HG02840 (cell line): Measurements from ENCODE around the gene ITGA1.

ENCODE experiments used
- ATAC-seq: cut with Tn5 transposase; IDR thresholded peaks from one replicate; pipeline ENCODE4 v1.9.1; 2021; ENCODE audit warnings: mild to moderate bottlenecking, moderate library complexity, moderate number of reproducible peaks; ENCODE audit not compliant: unreplicated experiment, low FRiP score

Gene ITGA1

DNA sequence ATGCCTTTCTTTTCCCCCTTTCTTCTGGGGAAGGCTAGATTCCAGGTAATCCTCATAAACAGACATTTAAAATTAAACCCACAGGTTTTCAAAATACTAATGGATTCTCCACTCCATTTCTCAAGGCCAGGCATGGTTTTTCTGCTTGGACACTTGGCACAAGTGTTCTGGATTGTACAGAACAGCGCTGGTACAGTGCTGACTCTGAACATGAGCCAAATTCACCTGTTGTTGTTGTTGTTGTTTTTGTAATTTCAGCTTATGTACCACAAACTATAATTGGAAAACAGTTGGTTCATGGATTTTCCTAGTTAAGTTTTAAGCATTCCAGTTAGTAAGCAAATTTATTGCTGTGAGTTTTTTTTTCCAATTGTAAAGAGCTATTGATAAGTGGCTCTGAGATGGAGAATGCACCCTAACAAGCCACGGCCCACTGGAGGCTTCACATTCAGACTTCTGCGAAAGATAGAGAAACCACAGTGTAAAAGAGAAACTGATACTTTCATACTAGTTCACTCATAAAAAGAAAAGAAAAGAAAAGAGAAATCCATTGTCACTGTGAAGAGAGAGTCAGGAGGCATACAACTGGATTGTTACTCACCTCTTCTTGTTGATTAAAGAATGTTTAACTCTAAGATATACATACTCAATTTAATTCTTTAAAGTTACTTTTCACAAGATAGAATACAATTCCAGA is 16.2 kb upstream of the ITGA1 start:
- ATAC-seq, result peak; percentile 89

DNA sequence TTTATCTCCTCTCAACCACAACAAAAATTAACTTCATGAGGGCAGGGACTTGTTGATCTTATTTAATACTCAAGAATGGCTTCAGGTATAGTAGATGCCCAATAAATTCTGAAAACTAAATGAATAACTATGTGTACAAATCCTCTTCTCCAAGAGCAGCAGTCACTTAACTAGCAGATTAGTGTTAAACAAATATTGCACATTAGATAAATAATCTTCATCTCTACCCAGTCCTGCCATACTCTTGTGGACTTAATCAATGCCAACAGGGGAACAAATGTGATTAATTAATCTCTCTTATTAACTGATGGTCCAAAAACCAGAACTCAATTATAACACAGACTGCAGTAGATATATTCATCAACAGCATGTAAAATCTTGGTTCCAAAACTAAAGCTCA is 15.0 kb upstream of the ITGA1 start:
- no peak for ATAC-seq

DNA sequence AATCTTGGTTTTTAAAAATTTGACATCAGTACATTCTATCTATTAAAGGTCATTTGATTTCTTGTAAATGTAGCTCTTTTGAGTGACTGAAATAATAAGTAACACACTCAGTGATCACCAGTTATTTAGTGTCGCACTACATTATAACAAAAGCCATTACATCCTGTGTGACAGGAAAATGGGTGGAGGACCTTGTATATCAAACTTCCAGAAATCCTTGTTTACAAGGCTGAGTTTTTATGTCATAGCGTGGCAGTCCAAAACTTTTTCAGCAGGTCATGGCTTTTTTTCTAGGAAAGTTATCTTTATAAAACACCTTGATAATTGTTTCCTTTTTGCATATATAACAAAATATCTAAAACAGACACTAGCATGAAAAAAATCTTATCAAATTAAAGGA is 14.4 kb upstream of the ITGA1 start:
- ATAC-seq, result no peak

DNA sequence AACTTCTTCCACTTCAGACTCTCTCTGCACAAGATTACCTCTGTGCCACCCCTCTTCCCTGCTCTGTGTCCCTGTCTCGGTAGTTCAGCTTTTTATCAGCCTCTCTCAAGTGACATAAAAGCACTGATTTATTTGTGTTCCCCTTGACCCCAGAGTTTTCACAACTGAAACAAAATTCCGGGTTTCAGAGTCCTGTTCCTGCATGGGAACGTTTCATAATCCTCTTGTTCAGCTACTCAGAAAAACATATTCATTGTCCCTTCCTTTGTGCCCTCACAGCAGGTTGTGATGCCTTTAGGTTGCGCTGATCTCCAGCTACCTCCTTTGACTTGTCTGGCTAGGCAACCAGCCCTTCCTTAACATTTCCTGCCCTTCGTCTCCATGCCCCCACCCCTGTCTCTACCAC is 13.7 kb upstream of the ITGA1 start:
- no peak for ATAC-seq

DNA sequence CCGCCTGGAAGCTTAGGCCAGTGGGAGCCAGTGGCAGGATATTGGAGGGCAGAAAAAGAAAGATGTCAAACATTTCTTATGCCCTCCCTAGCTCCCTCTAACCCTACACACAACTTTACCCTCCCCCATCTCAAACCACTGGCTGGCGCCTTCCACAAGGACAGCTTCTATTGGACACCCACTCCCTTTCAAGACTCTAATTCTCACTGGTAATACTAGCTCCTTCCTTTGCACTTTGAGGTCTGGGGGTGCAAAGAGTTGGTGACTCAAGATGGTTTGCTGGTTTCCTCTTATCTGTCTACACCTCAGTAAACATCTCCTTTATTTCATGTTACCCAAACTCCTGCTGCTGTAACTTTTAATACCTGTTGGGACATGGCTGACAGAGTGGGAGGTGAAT is 11.6 kb upstream of the ITGA1 start:
- ATAC-seq, result no peak

DNA sequence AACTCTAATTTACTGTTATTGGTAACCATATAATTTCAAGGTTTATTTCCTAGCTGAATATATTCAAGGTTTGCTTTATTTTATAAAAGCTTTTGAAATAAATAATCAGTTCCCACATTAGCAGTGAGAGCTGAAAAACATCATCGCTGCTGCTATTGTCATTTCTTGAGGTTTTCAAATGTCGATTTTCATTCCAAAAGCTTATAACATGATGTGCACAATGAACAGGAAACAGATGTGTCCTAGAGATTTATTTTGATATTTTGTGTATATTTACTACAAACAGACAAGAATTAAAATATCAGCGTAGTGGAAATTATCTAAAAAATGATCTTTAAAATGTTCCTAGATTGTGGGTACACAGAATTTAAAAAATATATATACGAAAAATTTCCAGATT is 10.5 kb upstream of the ITGA1 start:
- ATAC-seq, result no peak

DNA sequence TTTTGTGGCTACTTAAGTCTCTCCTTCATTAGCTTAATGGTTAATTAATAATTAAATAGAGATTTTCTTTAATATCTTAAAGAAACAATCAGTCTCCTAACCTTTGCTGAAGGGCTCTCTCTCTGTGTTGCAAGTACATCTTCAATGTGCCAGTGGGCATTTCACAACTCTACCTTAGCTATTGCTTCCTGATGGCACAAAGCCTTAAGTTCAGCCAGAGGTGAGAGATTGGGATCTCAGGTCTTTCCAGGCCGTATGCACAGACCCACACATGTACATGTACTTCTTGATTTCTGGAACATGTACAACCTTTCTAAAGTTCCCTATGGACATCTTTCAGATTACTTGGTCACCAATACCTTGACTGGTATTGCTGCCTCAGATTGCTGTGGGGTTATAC is 8.9 kb upstream of the ITGA1 start:
- no peak for ATAC-seq

DNA sequence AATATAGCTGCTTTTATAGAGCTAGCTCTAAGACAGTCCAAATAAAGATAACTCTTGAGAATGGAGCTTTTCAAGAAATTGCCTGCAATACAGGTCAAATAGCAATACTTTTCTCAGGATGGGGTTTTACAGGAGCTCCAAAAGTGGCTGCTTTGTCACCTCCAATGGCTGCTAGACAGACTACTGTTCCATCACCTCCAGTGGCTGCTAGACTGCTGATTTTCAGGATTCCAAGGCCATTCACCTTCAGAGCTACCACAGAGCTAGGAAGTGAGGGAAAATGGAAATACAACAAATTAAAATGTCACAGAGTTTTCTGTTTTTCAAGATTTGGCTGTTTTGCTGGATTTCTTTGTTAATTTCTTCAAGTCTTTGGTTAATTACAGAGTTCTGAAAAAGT is 8.5 kb upstream of the ITGA1 start:
- ATAC-seq, result no peak

DNA sequence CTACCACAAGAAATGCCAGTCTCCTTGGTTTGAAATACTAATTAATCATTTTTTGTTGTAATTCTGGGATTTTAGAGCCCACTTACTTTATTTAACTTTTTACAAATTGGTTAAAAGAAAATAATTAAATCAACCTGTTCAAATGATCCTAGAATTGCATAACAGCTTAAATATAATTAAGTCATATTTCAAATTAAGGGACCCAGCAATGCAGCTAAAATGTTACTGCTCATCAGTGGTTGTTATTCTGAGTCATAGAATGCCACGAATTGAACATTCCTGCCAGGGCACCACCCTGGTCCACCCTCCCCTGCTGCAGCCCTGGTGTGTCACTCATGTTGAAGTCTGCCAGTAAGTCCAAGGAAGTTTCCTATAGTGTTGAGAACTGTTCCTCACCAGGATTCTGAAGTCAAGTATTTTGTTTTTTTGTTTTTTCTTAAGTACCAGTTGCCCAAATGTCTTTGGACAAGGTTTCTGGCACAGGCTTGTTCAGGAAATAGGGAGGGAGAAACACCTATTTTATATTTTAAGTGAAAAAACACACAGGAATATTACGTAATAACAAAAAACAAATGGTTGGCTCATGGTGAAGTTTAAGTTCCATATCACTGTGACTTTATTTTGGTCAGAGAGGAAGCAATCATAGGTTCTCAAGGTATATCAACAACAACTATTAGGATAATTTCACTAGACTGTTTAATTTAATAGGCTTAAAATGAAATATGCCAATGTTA is 4.3 kb upstream of the ITGA1 start:
- no peak for ATAC-seq

DNA sequence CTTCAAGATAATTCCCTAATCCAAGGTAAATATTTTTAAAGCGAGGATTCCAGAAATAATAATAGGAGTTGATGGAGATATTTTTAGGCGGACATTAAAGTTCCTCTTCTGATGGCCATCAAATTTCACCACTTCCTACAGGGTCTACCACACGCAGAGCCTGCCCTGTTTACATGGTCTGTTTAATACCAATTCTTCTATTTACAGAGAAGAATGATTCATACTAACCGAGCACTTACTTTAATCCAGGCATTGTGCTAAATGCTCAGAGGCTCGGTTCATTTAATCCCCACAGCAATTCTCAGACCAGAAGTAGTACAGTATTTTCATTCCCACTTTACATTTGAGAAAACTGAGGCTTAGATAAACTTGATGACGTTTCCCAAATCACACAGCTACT is 3.0 kb upstream of the ITGA1 start:
- no peak for ATAC-seq

DNA sequence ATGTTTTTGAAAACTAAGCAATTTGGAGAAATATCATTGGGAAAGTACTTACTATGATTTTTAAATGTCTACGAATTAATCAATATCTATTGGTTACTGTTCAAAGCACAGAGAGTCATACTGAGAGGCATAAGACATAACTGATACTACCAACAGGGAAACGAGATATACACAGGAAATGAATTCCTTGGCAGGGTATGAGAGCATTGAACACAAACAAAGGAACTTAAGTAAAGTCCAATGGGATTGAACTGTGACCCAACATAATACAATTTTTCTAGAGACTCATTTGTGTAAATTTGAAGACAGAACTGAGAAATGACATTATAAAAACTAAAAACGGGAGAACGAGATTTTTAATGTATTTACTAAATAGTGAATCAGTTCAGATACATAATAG is 1.3 kb upstream of the ITGA1 start:
- no peak for ATAC-seq

DNA sequence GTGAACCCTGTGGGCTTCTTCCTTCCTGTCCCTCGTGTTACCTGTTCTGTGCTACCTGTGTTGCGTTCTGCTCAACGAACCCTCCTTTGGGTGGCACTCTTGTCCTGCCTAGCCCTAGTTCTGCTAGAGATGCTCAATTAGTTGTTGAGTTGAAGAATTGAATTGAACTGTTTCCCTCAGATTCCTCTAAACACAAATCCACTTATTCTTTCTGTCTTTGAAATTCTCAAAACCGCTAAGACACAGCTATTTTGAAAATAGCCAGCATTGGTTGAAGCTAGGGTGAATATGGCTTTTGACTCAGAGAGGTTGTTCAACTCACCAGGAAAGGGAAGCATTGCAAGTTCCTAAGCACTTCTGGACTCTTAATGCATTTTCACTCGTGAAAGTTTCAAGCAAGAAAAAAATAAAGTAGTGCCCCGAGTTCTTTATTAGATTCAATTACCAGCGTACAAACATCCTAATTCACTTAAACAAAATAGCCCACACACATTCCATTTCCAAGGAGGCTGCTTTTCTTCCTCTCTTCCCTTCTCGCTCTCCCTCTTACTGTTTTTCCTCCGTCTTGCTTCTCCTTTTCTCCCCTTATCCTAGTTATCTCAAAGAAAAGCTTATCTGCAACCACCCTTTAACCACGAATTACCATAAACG is 642 bp upstream of the ITGA1 start:
- no peak for ATAC-seq

DNA sequence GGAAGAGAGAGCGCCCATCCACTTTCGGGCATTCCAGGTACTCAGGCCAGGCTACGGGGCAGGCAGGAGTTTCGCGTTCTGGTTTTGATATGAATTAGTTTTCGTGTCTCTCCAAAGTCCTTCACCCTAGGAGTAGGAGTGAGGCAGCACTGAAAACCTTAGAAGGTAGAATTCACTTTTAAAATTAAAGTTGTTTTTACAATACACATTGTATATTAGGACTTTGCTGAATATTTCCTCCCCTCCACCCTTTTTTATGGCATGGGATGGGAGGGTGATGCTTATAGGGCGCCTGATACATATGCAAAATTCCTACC is 747 bp downstream of the ITGA1 start:
- ATAC-seq, result no peak

DNA sequence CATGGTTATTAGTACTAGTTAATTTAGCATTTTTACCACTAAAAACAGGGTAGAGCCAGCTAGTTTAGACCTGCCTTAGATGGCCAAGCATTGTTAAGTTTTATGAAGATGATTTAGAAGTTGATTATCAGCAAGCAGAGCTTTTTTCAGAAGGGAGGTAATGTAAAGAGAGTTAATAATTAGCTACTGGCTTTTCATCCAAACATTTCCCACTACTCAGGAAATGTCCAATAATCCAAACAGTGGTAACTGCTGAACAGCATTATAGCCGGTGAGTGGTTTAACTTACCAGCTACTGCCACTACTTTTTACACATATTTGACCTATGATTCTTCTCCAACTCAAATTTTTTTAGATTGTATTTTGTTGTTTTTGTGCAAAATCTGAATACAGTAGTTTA is 1.7 kb downstream of the ITGA1 start:
- ATAC-seq, result no peak

DNA sequence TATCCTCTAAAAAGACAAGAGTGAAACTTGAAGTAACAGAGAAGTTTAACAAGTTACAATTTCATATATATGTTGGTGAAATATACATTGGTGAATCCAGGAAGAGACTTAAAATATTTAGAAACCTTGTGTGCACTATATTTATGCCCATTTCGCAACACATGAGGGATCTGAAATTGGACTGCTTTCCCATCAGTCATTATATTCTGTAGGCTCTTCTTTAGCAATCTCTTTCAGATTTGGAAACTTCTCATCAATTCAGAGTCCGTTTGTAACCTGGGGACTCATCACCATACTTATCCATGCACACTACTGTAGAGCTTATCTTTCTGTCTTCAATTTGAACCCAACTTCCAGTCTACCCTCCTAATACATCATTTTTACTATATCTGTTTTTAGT is 2.1 kb downstream of the ITGA1 start:
- no peak for ATAC-seq

DNA sequence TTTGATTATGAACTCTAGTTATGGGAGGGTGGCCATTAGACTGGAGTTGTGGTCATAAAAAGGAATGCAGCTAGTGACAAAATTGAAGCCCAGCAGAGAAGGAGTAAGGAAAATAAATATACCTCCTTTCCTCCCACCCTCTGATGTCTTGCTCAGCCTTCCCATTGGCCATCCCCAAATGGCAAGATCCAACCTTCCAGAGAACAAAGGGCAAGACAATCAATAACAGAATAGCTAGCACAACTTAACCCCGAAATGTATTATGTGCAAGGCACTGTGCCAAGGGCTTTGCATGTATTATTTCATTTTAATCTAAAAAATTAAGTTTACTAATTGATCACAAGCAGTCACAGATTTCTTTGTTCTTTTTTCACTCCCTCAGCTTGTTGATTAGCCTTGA is 3.6 kb downstream of the ITGA1 start:
- ATAC-seq, result no peak

DNA sequence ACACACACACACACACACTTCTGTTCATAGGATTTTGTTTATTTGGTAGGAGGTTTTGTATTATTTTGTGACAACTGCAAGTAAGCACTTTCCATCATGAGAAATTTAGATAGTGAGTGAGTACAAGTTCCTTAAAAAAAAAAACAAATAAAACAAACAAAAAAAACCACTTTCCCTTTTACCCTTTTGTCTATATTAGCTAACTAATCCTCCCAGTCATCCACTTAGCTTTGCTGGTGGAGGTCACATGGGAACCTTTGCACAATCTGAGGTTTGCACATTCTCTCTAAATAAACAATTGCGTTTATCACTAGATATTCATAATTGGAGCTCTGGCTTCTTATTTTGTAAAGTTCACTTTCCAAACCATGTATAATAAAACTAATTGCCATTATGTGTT is 6.8 kb downstream of the ITGA1 start:
- no peak for ATAC-seq

DNA sequence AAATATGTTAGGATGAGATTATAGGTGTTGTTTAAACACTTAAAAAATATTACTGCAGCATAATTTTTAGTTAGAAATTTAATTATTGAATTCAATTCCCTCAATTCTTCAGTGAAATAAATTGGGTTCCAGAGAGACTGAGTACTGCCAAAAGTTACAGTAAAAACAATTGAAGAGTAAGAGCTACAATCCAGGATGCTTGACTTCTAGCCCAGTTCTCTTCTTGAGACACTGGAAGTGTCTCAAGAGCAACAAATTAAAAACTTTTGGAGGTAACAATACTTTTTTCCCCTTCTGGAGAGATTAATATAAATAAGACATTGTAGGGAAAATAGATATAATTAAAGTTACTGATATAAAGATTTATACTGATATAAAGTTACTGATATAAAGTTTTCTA is 8.3 kb downstream of the ITGA1 start:
- ATAC-seq, result no peak

DNA sequence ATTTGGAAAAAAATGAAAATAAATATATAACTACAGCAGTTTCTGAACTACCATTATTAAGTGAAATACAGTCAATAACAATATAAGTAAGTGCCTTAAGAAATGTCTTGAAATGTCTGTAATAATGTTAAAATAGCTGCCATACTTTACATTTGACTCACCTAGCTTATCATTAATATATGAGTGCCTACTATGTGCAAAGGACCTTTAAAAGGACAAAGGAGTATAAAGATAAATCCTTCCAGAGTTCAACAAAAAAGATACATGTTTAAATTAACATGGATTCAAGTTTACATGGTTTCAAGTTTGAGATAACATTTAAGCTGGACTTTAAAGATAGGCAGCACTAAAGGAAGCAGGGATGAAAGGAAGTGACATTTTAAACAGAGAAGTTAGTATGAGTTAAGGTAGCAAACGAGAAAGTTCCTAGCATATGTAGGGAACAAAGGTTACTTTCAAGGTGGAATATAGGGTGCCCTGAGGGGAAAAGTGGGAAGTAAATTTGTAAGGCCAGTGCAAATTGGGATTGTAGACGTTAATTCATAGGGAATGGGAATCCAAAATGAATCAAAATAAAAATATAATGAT is 8.9 kb downstream of the ITGA1 start:
- no peak for ATAC-seq

DNA sequence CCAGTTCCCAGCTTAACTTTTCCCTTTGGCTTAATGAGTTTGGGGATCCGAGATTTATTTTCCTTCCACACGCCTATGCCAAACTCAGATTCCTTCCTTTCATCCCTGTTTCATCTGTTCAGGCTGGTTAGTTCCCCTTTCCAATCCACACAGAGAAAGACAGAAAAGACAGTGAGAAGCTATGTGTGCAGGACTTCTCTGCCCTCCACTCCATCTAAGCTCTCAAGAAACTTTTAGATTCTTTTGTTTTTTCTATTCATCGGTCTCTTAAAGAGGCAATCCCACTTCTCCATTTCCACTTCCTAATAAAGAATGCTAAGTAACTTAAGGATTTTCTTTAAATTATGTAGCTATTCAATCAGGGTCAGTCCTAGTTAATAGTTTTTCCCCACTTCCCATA is 11.2 kb downstream of the ITGA1 start:
- ATAC-seq, result no peak

DNA sequence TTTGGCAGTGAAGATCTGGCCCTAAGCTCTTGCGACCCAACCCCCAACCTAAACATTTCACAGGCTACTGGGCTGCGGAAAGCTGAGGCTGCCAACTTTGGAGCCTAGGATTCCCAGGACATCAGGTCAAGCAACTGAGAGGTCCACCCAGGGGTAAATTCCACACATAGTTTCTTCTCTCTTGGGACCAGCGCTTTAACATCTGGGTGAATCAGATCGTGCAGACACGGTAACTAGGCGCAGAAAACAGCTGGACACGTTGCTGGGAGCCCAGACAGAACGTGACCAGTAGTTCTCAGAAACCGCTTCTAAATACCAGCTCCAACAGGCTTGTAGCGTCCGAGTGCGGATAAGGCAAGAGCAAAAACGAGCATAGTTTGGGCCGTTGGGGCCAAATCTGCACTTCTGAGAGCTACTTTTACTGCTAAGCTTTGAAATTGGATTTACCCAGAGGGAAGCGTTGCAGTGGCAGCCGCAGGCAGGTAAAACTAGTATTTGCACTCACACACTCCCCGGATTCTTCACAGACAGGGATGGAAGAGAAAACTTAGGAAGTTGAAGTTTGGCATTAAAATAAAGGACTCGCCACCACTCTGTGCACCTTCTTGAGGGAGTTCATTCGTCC is 11.8 kb downstream of the ITGA1 start:
- peak; percentile 31 for ATAC-seq
